NCI-H1048 (cell line): ENCODE results near the gene CTBP1.

ENCODE experiments used
- DNase-seq: peaks from one replicate; lab custom pipeline; 2025; lab: John Stamatoyannopoulos, UW

CTBP1 gene

GRCh38 chr4:1222938-1223690, 25.8 kb downstream of the CTBP1 start:
- DNase-seq, result no peak

DNA sequence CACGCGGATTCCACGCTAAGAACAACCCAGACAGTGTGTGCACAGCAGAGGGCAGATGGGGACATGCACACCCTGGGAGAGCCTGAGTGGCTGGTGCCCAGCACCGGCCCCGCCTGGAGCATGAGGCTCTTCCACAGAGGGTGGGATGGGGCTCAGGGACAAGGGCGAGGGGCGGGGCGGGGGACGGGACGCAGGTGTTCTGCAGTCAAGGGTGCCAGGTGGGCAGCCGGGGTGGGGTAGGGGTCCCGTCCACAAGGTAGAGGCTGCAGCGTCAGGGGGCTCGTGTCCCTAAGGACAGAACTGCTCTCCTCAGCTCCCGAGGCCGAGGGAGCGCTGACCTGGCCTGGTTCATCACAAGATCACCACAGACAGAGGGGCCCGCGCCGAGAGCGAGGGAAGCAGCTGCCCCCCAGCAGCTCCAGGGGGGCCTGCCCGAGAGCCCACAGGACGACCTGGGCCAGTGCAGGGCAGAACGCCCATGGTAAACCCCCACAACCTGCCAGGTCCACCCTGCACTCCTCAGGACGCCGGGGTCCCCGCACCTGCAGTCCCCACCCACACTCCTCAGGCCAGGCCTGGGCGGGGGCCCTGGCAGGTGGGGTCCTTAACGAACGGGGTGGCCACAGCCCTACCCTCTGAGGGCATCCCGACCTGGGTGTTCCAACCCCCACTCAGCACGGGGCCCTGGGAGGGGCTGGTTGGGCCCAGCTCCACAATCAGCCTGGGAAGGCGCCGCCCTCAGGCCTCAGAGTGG, 26.7 kb downstream of the CTBP1 start:
- DNase-seq, result no peak

DNA sequence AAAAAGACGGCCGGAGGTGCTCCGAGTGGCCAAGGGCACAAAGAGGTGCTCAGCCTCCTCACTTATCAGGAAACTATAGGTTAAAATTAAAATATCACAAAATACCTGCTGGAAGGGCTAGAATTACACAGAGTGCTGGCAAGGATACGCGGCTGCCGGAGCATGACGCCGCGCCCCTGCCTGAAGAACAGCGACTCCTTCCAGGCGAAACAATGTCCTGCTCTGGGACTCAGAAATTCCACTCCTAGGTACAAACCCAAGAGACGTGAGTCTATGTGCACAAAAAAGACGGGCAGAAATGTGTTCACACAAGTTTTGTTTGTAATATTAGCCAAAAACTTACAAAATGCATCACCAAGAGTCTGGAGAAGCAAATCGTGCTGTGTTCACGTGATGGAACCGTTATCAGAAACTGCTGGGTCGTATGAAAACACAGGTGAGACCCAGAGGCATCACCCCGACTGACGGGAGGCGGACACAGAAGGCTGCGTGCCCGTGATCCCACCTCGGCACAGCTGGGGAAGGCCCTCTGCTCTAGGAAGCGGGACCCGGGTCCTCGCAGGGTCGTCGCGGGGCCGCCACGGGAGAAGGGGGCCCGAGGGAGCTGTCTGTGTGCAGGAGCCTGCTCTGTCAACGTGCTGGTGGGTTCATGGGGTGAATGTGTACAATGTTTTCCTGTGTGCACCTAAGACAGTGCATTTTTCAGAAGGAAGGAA, 27.6 kb downstream of the CTBP1 start:
- no peak for DNase-seq

DNA sequence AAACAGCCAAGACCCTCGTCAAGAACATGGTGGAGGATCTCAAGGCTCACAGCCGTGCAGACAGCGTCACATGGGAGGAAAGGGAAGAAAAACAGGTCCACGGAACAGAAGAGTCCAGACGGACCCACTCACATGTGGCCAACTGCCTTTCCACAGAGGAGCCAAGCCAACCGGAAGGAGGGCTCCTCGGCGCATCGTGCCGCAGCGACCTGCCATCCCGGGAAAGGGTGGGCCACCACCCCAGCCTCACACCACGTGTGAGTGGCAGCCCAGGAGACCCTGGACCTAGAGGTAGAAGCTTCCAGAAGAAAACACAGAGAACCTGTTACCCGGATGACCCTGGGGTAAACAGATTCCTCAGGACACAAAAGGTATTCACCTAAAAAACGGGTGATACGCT, 28.4 kb downstream of the CTBP1 start:
- DNase-seq, result no peak

DNA sequence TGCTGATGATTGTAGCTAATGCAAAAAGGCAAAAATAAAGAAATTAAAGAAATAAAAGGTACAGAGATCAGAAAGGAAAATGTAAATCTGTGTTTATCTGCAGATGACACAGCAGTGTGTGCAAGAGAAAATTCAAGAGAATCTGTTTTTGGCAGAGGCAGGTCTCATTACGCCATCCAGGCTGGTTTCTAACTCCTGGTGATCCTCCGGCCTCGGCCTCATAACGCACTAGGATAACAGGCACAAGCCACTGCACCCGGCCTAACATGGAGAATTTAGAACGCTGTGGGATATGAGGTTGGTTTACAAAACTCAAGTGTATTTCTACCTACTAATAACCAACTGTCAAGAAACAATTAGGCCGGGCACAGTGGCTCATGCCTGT, 29.4 kb downstream of the CTBP1 start:
- no peak for DNase-seq

GRCh38 chr4:1218634-1219565, 30.0 kb downstream of the CTBP1 start:
- DNase-seq, result no peak

GRCh38 chr4:1217366-1217765, 31.6 kb downstream of the CTBP1 start:
- no peak for DNase-seq

GRCh38 chr4:1216869-1217294, 32.0 kb downstream of the CTBP1 start:
- no peak for DNase-seq

DNA sequence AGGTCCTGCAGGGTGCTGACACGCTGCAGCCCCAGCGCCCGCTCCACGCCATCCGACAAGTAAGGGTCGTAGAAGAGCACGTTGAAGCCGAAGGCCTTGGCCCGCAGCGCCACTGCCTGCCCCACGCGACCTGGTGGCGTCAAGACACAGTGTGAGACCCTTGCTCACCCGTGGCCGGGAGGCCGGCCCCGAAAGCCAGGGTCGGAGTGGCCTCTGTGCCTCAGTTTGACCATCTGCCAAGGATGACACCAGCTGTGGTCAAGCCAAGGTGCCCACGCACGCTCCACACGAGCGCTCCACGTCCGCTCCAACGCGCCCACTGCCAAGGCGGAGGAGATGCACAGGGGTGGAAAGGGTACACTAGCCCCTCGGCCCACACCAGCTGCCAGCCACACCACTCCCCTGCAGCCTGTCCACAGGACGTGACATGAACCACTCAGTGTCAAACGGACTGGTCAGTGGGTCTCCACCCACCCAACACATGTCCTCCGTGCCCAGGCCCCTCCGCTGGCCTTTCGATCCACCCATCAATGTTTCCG, 32.8 kb downstream of the CTBP1 start:
- DNase-seq, result no peak

GRCh38 chr4:1215141-1216075, 33.5 kb downstream of the CTBP1 start:
- DNase-seq, result no peak

DNA sequence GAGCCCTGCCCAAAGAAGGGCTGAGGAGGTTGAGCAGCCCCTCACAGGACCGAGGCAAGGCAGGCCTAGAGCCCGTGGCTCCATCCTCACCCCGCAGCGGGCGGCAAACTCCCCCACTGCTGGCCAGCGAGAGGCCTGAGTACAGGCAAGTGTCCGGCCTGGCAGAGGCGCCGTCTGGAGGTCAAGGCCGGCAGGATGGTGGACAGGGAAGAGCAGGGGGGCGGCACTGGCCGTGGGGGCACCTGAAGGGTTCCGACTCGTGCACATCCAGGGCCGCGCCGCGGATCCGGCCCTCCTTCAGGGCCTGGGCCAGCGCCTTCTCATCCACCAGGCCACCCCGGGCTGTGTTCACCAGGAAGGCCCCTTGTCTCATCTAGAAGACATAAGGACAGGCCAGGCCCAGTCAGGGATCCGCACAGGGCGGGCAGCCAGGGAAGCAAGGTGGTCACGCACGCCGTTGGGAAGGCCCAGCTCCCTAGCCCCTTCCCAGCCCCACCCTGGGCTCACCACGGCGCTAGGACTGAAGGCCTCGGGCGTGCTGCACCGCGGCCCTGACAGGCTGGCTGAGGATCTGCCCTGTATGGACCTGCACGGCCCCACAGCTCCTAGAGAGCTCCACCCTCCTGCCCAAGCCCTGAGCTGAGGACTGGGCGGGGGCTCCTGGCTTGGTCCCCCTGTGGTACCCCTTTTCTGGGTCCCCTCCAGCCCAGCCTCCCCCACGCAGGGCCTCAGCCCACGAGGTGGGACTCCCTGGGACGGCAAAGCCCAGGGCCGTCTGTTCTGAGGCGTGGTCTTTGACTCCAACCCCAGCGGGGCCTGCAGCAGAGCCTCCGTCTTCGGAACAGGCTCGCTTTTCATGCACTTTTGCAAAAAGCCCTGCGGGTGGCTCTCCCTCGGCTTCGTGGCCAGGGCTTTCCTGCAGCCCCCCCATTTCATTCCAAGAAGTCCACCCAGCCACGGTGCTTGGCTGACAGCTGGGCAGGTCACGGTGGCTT, 34.5 kb downstream of the CTBP1 start:
- no peak for DNase-seq

DNA sequence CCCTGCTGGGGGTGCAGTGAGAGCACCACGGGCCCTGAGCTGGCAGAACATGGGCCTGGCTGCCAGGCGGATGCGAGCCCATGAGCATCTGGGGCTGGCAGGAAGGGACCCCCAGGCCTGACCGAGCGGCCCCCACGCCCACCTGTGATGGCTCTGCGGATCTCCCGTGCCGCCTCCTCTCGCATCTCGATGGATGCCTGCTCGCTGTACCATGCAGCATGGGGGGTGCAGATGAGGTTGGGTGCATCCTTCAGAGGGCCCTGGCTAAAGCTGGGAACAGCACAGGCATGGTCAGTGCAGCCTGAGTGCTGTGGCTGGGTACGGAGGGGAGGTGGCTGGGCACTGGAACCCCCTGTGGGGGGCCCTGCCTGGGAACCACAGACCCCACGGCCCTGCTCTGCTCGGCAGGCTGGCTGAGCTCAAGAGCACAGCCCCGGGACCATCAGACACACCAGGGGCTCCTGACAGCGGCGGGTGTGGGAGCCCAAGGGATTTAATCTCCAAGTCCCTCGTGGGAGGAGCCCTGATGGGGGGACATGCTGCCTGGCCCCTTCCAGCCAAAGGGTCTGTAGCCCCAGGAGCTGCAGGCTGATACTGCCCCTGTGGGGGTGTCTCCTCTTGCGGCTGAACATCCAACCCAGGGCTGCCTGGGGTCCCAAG, 35.5 kb downstream of the CTBP1 start:
- DNase-seq, result no peak

DNA sequence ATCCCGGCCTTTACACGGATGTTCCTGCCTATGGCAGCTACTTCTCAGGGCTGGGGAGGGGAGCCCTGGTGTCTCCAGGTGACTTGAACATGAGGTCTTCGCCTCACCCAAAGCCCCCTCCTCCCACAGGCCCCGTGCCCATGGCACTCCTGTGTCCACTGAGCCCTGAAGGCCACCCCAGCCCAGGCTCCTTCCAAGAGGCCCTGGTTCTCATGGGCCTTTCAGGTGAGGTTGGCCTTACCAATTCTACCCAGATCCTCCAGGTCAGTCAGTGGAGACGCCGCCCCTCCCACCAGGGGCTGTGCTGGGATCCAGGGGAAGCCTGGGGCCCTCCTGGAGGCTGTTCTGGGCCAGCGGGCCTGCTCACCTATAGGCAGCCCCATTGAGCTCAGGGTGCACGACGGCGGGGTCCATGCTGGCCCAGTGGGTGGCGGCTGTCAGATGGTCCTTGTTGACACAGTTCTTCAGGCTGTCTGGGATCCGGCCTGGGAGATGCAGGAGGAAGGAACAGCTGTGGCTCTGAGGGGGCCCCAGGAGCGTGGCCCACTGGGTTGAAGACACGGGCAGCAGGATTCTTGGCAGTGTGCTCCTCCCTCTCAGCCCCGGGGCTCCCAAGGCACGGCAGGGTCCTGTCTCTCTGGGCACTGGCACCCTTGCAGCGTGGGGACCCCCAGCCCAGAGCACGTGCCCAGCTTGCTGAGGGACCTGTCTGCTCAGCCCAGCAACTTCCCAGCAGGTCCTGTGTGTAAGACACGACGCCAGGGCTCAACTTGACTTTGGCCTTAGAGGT, 36.2 kb downstream of the CTBP1 start:
- DNase-seq, result no peak

- no peak for DNase-seq
Measured at GRCh38 chr4:1211891-1212545, 36.9 kb downstream of the CTBP1 start.

GRCh38 chr4:1211371-1211770, 37.6 kb downstream of the CTBP1 start:
- no peak for DNase-seq

DNA sequence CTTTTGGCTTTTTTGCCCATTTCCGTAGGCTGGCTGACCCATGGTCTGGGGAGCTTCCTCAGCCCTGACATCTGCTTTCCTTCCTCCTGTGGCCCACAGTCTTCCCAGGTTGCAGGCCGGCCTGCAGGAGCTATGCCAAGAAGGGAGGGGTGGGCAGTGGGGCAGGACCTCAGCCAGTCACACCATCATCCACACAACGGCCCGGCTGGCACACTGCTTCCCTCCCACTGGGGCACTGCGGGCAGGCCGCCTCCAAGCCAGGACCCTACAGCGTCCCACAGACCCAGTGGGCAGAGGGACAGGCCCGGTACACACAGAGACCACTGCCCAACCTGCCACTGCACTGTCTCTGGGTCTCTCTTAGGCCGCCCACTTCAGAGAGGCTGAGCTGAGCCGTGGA, 38.0 kb downstream of the CTBP1 start:
- DNase-seq, result no peak

- DNase-seq, result no peak
Measured at GRCh38 chr4:1210241-1210841, 38.6 kb downstream of the CTBP1 start.
